Endodermal cell (in vitro differentiated cells): ENCODE data around the gene TRAIP. TPM values are rescaled to one million over a fixed set of nuclear protein-coding genes. Genes with fewer than 3 reads are reported as not detected.

Experiments
- DNase-seq: peaks from one replicate; pipeline ENCODE4 v3.0.0-alpha.2; 2017
- H3K27ac ChIP-seq: 2 replicates; pipeline ENCODE4 v1.5.1; 2013; ENCODE audit warnings: mild to moderate bottlenecking, low read depth, low read length, moderate library complexity
- H3K27me3 ChIP-seq: 2 replicates; pipeline ENCODE4 v1.6.1; 2013; ENCODE audit warnings: mild to moderate bottlenecking, low read length, moderate library complexity; ENCODE audit not compliant: insufficient read depth, control insufficient read depth, poor library complexity, severe bottlenecking
- H3K36me3 ChIP-seq: 2 replicates; pipeline ENCODE4 v1.7.0; 2013; ENCODE audit warnings: mild to moderate bottlenecking, low read length, moderate library complexity; ENCODE audit not compliant: control insufficient read depth, insufficient read depth
- H3K4me1 ChIP-seq: one replicate; pipeline ENCODE4 v1.7.0; 2013; ENCODE audit warnings: low read length; ENCODE audit not compliant: control insufficient read depth, insufficient read depth
- H3K4me3 ChIP-seq: 2 replicates; pipeline ENCODE4 v1.5.1; 2013; ENCODE audit warnings: mild to moderate bottlenecking, low read length, moderate library complexity
- H3K9ac ChIP-seq: 2 replicates; pipeline ENCODE4 v1.6.1; 2013; ENCODE audit warnings: mild to moderate bottlenecking, low read length, moderate library complexity; ENCODE audit not compliant: poor library complexity, severe bottlenecking; ENCODE audit errors: extremely low read depth
- H3K9me3 ChIP-seq: 2 replicates; pipeline ENCODE4 v1.6.1; 2013; ENCODE audit warnings: mild to moderate bottlenecking, low read length, moderate library complexity; ENCODE audit not compliant: control insufficient read depth
- H3K27ac Mint-ChIP-seq: 2 replicates; pipeline ENCODE4 v1.8.0; 2020; ENCODE audit warnings: mixed read lengths
- H3K27me3 Mint-ChIP-seq: 2 replicates; pipeline ENCODE4 v1.8.0; 2021; ENCODE audit warnings: mild to moderate bottlenecking, mixed read lengths; ENCODE audit not compliant: insufficient read depth
- H3K36me3 Mint-ChIP-seq: 2 replicates; pipeline ENCODE4 v1.8.0; 2020; ENCODE audit warnings: low read depth, mixed read lengths
- H3K4me1 Mint-ChIP-seq: 2 replicates; pipeline ENCODE4 v1.8.0; 2020; ENCODE audit warnings: mixed read lengths
- H3K4me3 Mint-ChIP-seq: 2 replicates; pipeline ENCODE4 v1.8.0; 2020; ENCODE audit warnings: mild to moderate bottlenecking, moderate library complexity, mixed read lengths
- H3K9me3 Mint-ChIP-seq: 2 replicates; pipeline ENCODE4 v1.8.0; 2020; ENCODE audit warnings: mild to moderate bottlenecking, mixed read lengths
- WGBS, 2 experiments: methylation state at CpG; one replicate each; pipeline versions ENCODE4 v1.1.5 to v1.1.7; 2013; ENCODE audit warnings: missing lambda C conversion rate in 2 of 2, mixed read lengths in 1 of 2; ENCODE audit not compliant: insufficient coverage in 1 of 2, insufficient read length in 1 of 2; 5-methylcytosine and 5-hydroxymethylcytosine counted together
- total RNA-seq, 2 donors: library from RNA; stranded (reverse); fragmentation: NEBNext Ultra II Directional in 1 of 2; extraction: Animal tissue kit (Norgen Biotek cat#: 25700) in 1 of 2; gene quantifications; 2 replicates in 1 of 2; 3 replicates in 1 of 2; pipeline ENCODE4 v1.2.1, GENCODE V29; 2021
- TF ChIP-seq, protein P1 (sequence below): fragments of 200-600 bp; sonication (generic); conservative IDR thresholded peaks from 2 replicates; pipeline ENCODE4 v1.5.0; 2021; ENCODE audit warnings: antibody characterized with exemption, mild to moderate bottlenecking

TRAIP gene
- total RNA-seq, 2 donors from 2014 or later, result 22.3 to 32.8 TPM

DNA sequence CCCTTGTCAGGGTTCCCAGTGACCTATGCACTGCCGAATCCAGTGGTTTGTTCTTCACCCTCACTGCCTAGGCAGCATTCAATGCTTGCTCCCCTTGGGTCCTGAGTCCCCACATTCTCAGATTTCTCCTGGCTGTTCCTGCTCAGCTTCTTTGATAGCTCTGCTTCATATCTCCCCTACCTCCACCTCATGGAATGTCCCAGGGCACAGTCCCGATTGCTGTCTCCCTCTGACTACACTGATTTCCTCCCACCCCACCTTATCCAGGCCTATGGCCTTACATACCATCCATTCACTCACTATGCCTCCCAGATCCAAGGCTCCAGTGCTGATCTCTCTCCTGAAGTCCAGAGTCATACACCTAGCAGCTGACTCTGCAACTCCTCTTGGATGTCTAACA lies 55.2 kb downstream of the TRAIP start:
- no peaks in the 10 kb centered on the region for H3K4me1 ChIP-seq
- 86 to 91% methylated on average over 2 of the region's 2 CpGs for WGBS, 2 experiments
- peaks cover 50% of the 10 kb centered on the region for H3K27me3 ChIP-seq
- Mint-ChIP-seq H3K9me3 (no peaks in the 10 kb centered on the region), H3K4me1 (peaks cover 11% of the 10 kb centered on the region), H3K4me3 (no peak overlapping the region), H3K36me3 (no peaks in the 10 kb centered on the region), H3K27ac (no peak overlapping the region), H3K27me3 (peaks cover 59% of the 10 kb centered on the region)
- no peak overlapping the region for H3K9ac ChIP-seq
- no peak overlapping the region for H3K27ac ChIP-seq
- no peak for DNase-seq
- TF ChIP-seq, protein P1, sequence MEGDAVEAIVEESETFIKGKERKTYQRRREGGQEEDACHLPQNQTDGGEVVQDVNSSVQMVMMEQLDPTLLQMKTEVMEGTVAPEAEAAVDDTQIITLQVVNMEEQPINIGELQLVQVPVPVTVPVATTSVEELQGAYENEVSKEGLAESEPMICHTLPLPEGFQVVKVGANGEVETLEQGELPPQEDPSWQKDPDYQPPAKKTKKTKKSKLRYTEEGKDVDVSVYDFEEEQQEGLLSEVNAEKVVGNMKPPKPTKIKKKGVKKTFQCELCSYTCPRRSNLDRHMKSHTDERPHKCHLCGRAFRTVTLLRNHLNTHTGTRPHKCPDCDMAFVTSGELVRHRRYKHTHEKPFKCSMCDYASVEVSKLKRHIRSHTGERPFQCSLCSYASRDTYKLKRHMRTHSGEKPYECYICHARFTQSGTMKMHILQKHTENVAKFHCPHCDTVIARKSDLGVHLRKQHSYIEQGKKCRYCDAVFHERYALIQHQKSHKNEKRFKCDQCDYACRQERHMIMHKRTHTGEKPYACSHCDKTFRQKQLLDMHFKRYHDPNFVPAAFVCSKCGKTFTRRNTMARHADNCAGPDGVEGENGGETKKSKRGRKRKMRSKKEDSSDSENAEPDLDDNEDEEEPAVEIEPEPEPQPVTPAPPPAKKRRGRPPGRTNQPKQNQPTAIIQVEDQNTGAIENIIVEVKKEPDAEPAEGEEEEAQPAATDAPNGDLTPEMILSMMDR, result no peak
- no peaks in the 10 kb centered on the region for H3K9me3 ChIP-seq
- no peak overlapping the region for H3K4me3 ChIP-seq
- H3K36me3 ChIP-seq, result no peaks in the 10 kb centered on the region

DNA sequence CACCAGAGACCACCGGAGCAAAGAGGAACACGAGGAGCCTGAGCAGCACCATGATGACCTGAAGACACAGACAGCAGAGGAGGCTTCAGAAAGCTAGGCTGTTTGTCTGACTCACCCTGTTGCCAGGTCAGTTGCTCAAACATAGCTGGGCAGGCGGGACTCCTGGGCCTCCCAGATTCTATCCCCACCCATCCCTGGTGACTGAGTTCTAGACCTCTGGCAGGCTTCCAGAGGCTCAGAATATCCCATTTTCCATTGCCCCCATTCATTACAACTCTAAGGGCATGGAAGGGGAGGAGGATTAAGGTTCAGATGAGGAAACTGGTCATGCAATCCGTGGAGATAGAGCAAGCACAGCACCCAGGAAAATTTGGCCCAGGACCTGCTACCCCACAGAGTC lies 56.6 kb downstream of the TRAIP start, which contains the start of gene CDHR4:
Gene CDHR4, minus strand, starts transcription at position 113 of the 400 bp plus-strand sequence. Its CDS starts 61 bp downstream, at position 52.
- H3K27me3 Mint-ChIP-seq, result peaks cover 55% of the 10 kb centered on the region

DNA sequence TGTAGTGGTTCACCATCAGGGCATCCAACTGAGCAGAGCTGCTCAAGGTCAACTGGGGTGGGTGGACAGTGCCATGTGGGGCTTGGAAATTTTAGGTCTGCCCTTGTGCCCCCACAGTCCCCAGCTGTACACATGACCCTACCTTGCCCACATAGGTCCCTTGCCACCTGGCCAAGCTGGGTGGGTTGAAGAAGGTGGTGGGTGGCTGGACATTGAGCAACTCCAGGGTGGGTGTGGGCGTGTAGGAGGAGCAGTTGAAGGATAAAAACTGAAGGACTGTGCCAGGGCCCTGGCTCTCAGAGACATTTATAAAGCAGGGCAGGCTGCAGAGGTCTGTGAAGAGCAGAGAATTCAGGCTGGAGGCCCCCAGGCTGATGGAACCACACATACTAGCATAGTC lies 57.3 kb downstream of the TRAIP start:
- Mint-ChIP-seq H3K27ac (no peak overlapping the region), H3K36me3 (no peaks in the 10 kb centered on the region), H3K4me1 (peaks cover 4% of the 10 kb centered on the region), H3K9me3 (no peaks in the 10 kb centered on the region), H3K4me3 (no peak overlapping the region), H3K27me3 (peaks cover 48% of the 10 kb centered on the region)
- 74% methylated on average over 1 of the region's 1 CpG; no CpG with 5 or more reads in 1 of the 2 experiments for WGBS, 2 experiments
- Histone ChIP-seq H3K4me3 (no peak overlapping the region), H3K4me1 (no peaks in the 10 kb centered on the region), H3K9ac (no peak overlapping the region), H3K27ac (no peak overlapping the region), H3K27me3 (peaks cover 35% of the 10 kb centered on the region), H3K9me3 (no peaks in the 10 kb centered on the region), H3K36me3 (no peaks in the 10 kb centered on the region)
- TF ChIP-seq, protein P1, result no peak
- no peak for DNase-seq

More for the DNA sequence above, 56.6 kb downstream of the TRAIP start, which contains the start of gene CDHR4:
- H3K27ac ChIP-seq, result no peak within 1 kb of the TSS
- TF ChIP-seq, protein P1, result no peak
- no peak within 1 kb of the TSS for H3K4me3 Mint-ChIP-seq
- H3K9me3 Mint-ChIP-seq, result no peaks in the 10 kb centered on the region
- no peaks in the 10 kb centered on the region for H3K36me3 Mint-ChIP-seq
- no peak for DNase-seq
- H3K27ac Mint-ChIP-seq, result no peak within 1 kb of the TSS
- H3K9me3 ChIP-seq, result no peaks in the 10 kb centered on the region
- H3K4me3 ChIP-seq, result no peak within 1 kb of the TSS
- H3K4me1 ChIP-seq, result no peaks in the 10 kb centered on the region
- H3K4me1 Mint-ChIP-seq, result peaks cover 4% of the 10 kb centered on the region
- no peaks in the 10 kb centered on the region for H3K36me3 ChIP-seq
- 81 to 87% methylated on average over 3 to 4 of the region's 4 CpGs for WGBS, 2 experiments
- H3K9ac ChIP-seq, result no peak within 1 kb of the TSS
- peaks cover 41% of the 10 kb centered on the region for H3K27me3 ChIP-seq
